HCT116 (cell line): ENCODE measurements around the gene GPR180. TPM values are rescaled to one million over a fixed set of nuclear protein-coding genes. Genes with fewer than 3 reads are reported as not detected.

ENCODE experiments used
- ATAC-seq: fragments of 200-7000 bp; cut with Tn5 transposase; 2 replicates; pipeline ENCODE4 v1.9.1; 2020; ENCODE audit warnings: mild to moderate bottlenecking, moderate library complexity
- BruUV-seq: library from RNA; stranded (reverse); fragments of 400-500 nt; replicated peaks from 2 replicates; lab custom pipeline; 2021; lab: Mats Ljungman, UMichigan
- CTCF ChIA-PET: fragments of 300-600 bp; sonication (Branson Sonifier 250); formaldehyde crosslinking; loops from one replicate; lab custom pipeline; 2021; ENCODE audit warnings: antibody characterized with exemption; lab: Charles Lee
- POLR2A ChIA-PET: fragments of 300-600, 350-600 bp; sonication (Branson Sonifier 250); formaldehyde crosslinking; loops from one replicate; lab custom pipeline; 2021; ENCODE audit warnings: antibody characterized with exemption; lab: Charles Lee
- RAD21 ChIA-PET, 2 experiments: fragments of 300-600 bp; sonication (Branson Sonifier 250); formaldehyde crosslinking; loops; one replicate each; lab custom pipeline; 2023; ENCODE audit warnings: low total read pairs in 2 of 2; ENCODE audit not compliant: uncharacterized antibody in 2 of 2, unreplicated experiment in 2 of 2, low non-redundant PET in 1 of 2; lab: Charles Lee
- DNase-seq: peaks from one replicate; pipeline ENCODE4 v3.0.0-alpha.2; 2010; ENCODE audit warnings: low read depth, low spot score
- H2AFZ ChIP-seq: fragments of 200-600 bp; shearing (Covaris generic), sonication (generic); 2 replicates; pipeline ENCODE4 v1.6.1; 2017; ENCODE audit warnings: low read depth, mixed run types, mixed read lengths, antibody characterized with exemption, low read length; ENCODE audit not compliant: poor library complexity, severe bottlenecking
- H3K27ac ChIP-seq: 2 replicates; pipeline ENCODE4 v1.5.1; 2012; ENCODE audit warnings: low read depth, low read length
- H3K27me3 ChIP-seq: fragments of 200-600 bp; sonication (generic); 2 replicates; pipeline ENCODE4 v1.6.1; 2016; ENCODE audit warnings: mixed run types, low read length, mixed read lengths; ENCODE audit not compliant: insufficient read depth
- H3K36me3 ChIP-seq, 2 experiments: fragments of 200-500 bp in 1 of 2; fragments of 200-600 bp in 1 of 2; sonication (Bioruptor generic) in 1 of 2; sonication (generic) in 1 of 2; 2 replicates each; pipeline versions ENCODE4 v1.5.1 to v1.6.1; 2014 to 2016; ENCODE audit warnings: low read length in 2 of 2, inconsistent platforms in 1 of 2, mixed read lengths in 1 of 2, mixed run types in 1 of 2; ENCODE audit not compliant: insufficient read depth in 2 of 2, control insufficient read depth in 1 of 2
- H3K4me1 ChIP-seq, 2 experiments: fragments of 200-600 bp in 1 of 2; sonication (generic) in 1 of 2; 2 replicates each; pipeline versions ENCODE4 v1.5.1 to v1.6.1; 2012 to 2017; ENCODE audit warnings: low read length in 2 of 2, inconsistent platforms in 1 of 2, mild to moderate bottlenecking in 1 of 2, mixed read lengths in 1 of 2, mixed run types in 1 of 2, moderate library complexity in 1 of 2; ENCODE audit not compliant: insufficient read depth in 2 of 2, control insufficient read depth in 1 of 2
- H3K4me2 ChIP-seq: fragments of 200-600 bp; sonication (generic); 2 replicates; pipeline ENCODE4 v1.6.1; 2017; ENCODE audit warnings: mixed run types, low read length, mixed read lengths
- H3K4me3 ChIP-seq, 2 experiments: fragments of 200-600 bp in 1 of 2; sonication (generic) in 1 of 2; replicated peaks in 1 of 2; 2 replicates each; pipeline ENCODE4 v1.5.1; 2011 to 2016; ENCODE audit warnings: low read length in 2 of 2, control low read depth in 1 of 2, low read depth in 1 of 2, mild to moderate bottlenecking in 1 of 2, mixed read lengths in 1 of 2, mixed run types in 1 of 2
- H3K79me2 ChIP-seq: fragments of 200-600 bp; sonication (generic); 2 replicates; pipeline ENCODE4 v1.6.1; 2017; ENCODE audit warnings: mild to moderate bottlenecking, mixed run types, low read length, moderate library complexity, mixed read lengths; ENCODE audit not compliant: insufficient read depth
- H3K9ac ChIP-seq: fragments of 200-600 bp; sonication (generic); 2 replicates; pipeline ENCODE4 v1.6.1; 2016; ENCODE audit warnings: low read length, mixed read lengths
- H3K9me2 ChIP-seq: fragments of 200-600 bp; sonication (generic), shearing (Covaris generic); 2 replicates; pipeline ENCODE4 v1.6.1; 2017; ENCODE audit warnings: mixed run types, mild to moderate bottlenecking, moderate library complexity; ENCODE audit not compliant: insufficient read depth
- H3K9me3 ChIP-seq, 2 experiments: fragments of 200-500 bp in 1 of 2; fragments of 200-600 bp in 1 of 2; sonication (Bioruptor generic) in 1 of 2; sonication (generic) in 1 of 2; 2 replicates each; pipeline ENCODE4 v1.6.1; 2014 to 2017; ENCODE audit warnings: low read length in 2 of 2, mixed read lengths in 2 of 2, inconsistent platforms in 1 of 2, low read depth in 1 of 2, mild to moderate bottlenecking in 1 of 2, mixed run types in 1 of 2, moderate library complexity in 1 of 2; ENCODE audit not compliant: control insufficient read depth in 1 of 2, insufficient read depth in 1 of 2
- H4K20me1 ChIP-seq: fragments of 200-600 bp; sonication (generic), shearing (Covaris generic); 2 replicates; pipeline ENCODE4 v1.6.1; 2017; ENCODE audit warnings: mixed run types, mild to moderate bottlenecking, moderate library complexity; ENCODE audit not compliant: insufficient read depth
- CBX3 ChIP-seq: IDR thresholded peaks from 2 replicates; pipeline ENCODE4 v1.6.1; 2012; ENCODE audit warnings: low read depth
- CEBPB ChIP-seq: IDR thresholded peaks from 2 replicates; pipeline ENCODE4 v1.6.1; 2012; ENCODE audit warnings: low read depth
- EGR1 ChIP-seq: IDR thresholded peaks from 2 replicates; pipeline ENCODE4 v1.6.1; 2012; ENCODE audit warnings: low read depth
- ELF1 ChIP-seq: IDR thresholded peaks from 2 replicates; pipeline ENCODE4 v1.6.1; 2012; ENCODE audit warnings: low read depth, borderline replicate concordance
- EZH2 ChIP-seq: fragments of 200-600 bp; sonication (generic); IDR thresholded peaks from 2 replicates; pipeline ENCODE4 v1.6.1; 2017; ENCODE audit warnings: antibody characterized with exemption, mixed run types
- FOSL1 ChIP-seq: IDR thresholded peaks from 2 replicates; pipeline ENCODE4 v1.6.1; 2012; ENCODE audit warnings: low read depth
- JUND ChIP-seq: IDR thresholded peaks from 2 replicates; pipeline ENCODE4 v1.6.1; 2012
- POLR2A ChIP-seq: IDR thresholded peaks from 2 replicates; pipeline ENCODE4 v1.7.0; 2011; ENCODE audit warnings: borderline replicate concordance; ENCODE audit not compliant: insufficient read depth, insufficient read length; ENCODE audit errors: extremely low read depth
- RAD21 ChIP-seq: IDR thresholded peaks from 2 replicates; pipeline ENCODE4 v1.6.1; 2012; ENCODE audit warnings: low read depth, mild to moderate bottlenecking
- SIN3A ChIP-seq: IDR thresholded peaks from 2 replicates; pipeline ENCODE4 v1.6.1; 2012; ENCODE audit warnings: low read depth
- SP1 ChIP-seq: IDR thresholded peaks from 2 replicates; pipeline ENCODE4 v1.6.1; 2012; ENCODE audit warnings: low read depth
- TCF7L2 ChIP-seq: IDR thresholded peaks from 2 replicates; pipeline ENCODE4 v1.7.0; 2011; ENCODE audit warnings: borderline replicate concordance, inconsistent platforms; ENCODE audit not compliant: insufficient read depth, insufficient read length; ENCODE audit errors: extremely low read depth
- YY1 ChIP-seq: IDR thresholded peaks from 2 replicates; pipeline ENCODE4 v1.6.1; 2011; ENCODE audit warnings: low read length, low read depth, moderate library complexity, mild to moderate bottlenecking; ENCODE audit not compliant: insufficient replicate concordance; ENCODE audit errors: extremely low read depth
- ZNF274 ChIP-seq: fragments of 200-500 bp; sonication (Bioruptor generic); IDR thresholded peaks from 2 replicates; pipeline ENCODE4 v1.6.1; 2014; ENCODE audit warnings: mild to moderate bottlenecking, low read depth, low read length, inconsistent platforms
- intact Hi-C: fragments of 100-400 bp; cut with micrococcal nuclease; formaldehyde crosslinking; loops from 2 replicates; pipeline ENCODE4 v1.10.0; 2022
- total RNA-seq: library from RNA; stranded (reverse); gene quantifications from one replicate; pipeline ENCODE4 v1.2.1, GENCODE V29; 2021; ENCODE audit not compliant: unreplicated experiment
- TF ChIP-seq, protein P1 (sequence below): IDR thresholded peaks from 2 replicates; pipeline ENCODE4 v1.6.1; 2011; ENCODE audit warnings: mild to moderate bottlenecking, low read length, moderate library complexity; ENCODE audit not compliant: insufficient replicate concordance; ENCODE audit errors: extremely low read depth
- TF ChIP-seq, protein P2 (sequence below), 3 experiments: fragments of 200-600 bp in 1 of 3; sonication (generic) in 1 of 3; IDR thresholded peaks in 2 of 3; conservative IDR thresholded peaks in 1 of 3; 2 replicates each; pipeline ENCODE4 v1.5.1; 2012 to 2017; ENCODE audit warnings: low read depth in 2 of 3, low read length in 2 of 3, antibody characterized with exemption in 1 of 3, borderline replicate concordance in 1 of 3, control low read depth in 1 of 3, mild to moderate bottlenecking in 1 of 3, mixed read lengths in 1 of 3, mixed run types in 1 of 3, moderate library complexity in 1 of 3; ENCODE audit not compliant: insufficient read depth in 1 of 3
- TF ChIP-seq, protein P3 (sequence below): IDR thresholded peaks from 2 replicates; pipeline ENCODE4 v1.6.1; 2012
- TF ChIP-seq, protein P4 (sequence below): IDR thresholded peaks from 2 replicates; pipeline ENCODE4 v1.6.1; 2012

GPR180 gene
- total RNA-seq, 1 experiment from 2014 or later: 6.4 TPM

DNA sequence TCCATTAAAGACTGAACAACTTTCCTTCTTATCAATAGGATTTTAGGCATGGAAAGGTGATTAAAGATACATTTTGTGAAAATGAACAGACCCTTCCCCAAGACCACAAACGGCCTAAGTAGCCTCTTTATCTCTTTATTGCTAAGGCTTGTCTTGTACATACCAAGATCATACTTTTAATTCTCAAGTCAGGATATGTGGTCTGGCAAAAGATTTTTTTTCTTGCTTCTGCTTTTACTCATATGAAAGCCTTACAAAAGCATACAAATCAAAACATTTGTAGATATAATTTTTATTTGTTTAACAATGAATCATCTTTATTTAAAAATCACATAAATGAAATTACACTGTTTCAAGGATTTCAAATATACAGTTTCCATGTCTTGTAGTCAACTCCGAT lies 41.5 kb upstream of the GPR180 start:
- Histone ChIP-seq H3K4me2 (no peak overlapping the region), H2AFZ (no peak overlapping the region), H3K27me3 (no peaks in the 10 kb centered on the region), H3K27ac (no peak overlapping the region), H3K9me3 (no peaks in the 10 kb centered on the region), H3K4me1 (no peaks in the 10 kb centered on the region), H3K9ac (no peak overlapping the region)
- no peak for DNase-seq
- RAD21 ChIA-PET: no interaction called here
- intact Hi-C loops: loop anchor here (2.0 kb wide), 1 partner anchor 15 kb away; no protein-coding TSS in a partner anchor
- TF ChIP-seq, protein P1, sequence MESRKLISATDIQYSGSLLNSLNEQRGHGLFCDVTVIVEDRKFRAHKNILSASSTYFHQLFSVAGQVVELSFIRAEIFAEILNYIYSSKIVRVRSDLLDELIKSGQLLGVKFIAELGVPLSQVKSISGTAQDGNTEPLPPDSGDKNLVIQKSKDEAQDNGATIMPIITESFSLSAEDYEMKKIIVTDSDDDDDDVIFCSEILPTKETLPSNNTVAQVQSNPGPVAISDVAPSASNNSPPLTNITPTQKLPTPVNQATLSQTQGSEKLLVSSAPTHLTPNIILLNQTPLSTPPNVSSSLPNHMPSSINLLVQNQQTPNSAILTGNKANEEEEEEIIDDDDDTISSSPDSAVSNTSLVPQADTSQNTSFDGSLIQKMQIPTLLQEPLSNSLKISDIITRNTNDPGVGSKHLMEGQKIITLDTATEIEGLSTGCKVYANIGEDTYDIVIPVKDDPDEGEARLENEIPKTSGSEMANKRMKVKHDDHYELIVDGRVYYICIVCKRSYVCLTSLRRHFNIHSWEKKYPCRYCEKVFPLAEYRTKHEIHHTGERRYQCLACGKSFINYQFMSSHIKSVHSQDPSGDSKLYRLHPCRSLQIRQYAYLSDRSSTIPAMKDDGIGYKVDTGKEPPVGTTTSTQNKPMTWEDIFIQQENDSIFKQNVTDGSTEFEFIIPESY: no peak
- TF ChIP-seq EGR1 (no peak), POLR2A (no peak), SIN3A (no peak), SP1 (no peak), EZH2 (no peak), CBX3 (no peak), JUND (no peak), ZNF274 (no peak), ELF1 (no peak), RAD21 (no peak), FOSL1 (no peak), YY1 (no peak), CEBPB (no peak), TCF7L2 (no peak)
- TF ChIP-seq, protein P2, sequence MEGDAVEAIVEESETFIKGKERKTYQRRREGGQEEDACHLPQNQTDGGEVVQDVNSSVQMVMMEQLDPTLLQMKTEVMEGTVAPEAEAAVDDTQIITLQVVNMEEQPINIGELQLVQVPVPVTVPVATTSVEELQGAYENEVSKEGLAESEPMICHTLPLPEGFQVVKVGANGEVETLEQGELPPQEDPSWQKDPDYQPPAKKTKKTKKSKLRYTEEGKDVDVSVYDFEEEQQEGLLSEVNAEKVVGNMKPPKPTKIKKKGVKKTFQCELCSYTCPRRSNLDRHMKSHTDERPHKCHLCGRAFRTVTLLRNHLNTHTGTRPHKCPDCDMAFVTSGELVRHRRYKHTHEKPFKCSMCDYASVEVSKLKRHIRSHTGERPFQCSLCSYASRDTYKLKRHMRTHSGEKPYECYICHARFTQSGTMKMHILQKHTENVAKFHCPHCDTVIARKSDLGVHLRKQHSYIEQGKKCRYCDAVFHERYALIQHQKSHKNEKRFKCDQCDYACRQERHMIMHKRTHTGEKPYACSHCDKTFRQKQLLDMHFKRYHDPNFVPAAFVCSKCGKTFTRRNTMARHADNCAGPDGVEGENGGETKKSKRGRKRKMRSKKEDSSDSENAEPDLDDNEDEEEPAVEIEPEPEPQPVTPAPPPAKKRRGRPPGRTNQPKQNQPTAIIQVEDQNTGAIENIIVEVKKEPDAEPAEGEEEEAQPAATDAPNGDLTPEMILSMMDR (IDR thresholded peaks at IDR 0.05 in 2 of 3, conservative IDR thresholded peaks at IDR 0.05 in 1 of 3; ENCODE audit: borderline replicate concordance in 1 of 3, insufficient read depth in 1 of 3, low read depth in 2 of 3, low read length in 2 of 3): no peak
- TF ChIP-seq, protein P3, sequence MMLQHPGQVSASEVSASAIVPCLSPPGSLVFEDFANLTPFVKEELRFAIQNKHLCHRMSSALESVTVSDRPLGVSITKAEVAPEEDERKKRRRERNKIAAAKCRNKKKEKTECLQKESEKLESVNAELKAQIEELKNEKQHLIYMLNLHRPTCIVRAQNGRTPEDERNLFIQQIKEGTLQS: no peak
- TF ChIP-seq, protein P4, sequence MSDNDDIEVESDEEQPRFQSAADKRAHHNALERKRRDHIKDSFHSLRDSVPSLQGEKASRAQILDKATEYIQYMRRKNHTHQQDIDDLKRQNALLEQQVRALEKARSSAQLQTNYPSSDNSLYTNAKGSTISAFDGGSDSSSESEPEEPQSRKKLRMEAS: no peak
- TF ChIP-seq, all 23 proteins: peak for 0
- BruUV-seq: no TSS peak
- ChIA-PET CTCF (no interaction called here), POLR2A (no interaction called here)
- no peak overlapping the region for H3K4me3 ChIP-seq
- no peaks in the 10 kb centered on the region for H4K20me1 ChIP-seq
- H3K9me2 ChIP-seq: no peaks in the 10 kb centered on the region
- ATAC-seq: no peak
- H3K36me3 ChIP-seq: no peaks in the 10 kb centered on the region
- no peaks in the 10 kb centered on the region for H3K79me2 ChIP-seq
